ENCODE measurements around the gene CBFA2T2. TPM values are rescaled to one million over a fixed set of nuclear protein-coding genes. Genes with fewer than 3 reads are reported as not detected.

The CBFA2T2 gene
- polyA plus RNA-seq, 1 donor (not counting 4 experiments of a cell fraction or from before 2014, with no cell fraction given): 6.8 TPM

DNA sequence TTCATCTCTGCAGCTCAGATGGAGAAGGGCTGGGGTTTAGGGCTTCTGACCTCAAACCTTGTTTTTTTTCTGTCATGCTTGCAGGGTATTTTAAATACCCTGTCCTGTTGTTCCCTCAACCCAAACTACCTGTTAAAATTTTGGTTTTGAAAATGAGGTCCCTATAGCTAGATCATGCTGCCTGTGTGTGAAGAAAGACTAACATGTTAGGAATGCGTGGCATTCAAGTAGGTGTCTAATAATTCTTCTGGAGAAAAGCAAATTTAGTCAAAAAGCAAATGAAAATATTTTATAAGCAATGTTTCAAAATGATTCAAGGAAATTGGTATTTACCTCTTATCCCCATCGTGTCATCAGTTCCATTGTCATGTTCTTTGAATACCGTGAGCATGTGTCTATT lies 95.1 kb downstream of the CBFA2T2 start:
- no peak for FAIRE-seq
- dilution Hi-C loops (cut with MboI; ENCODE audit: extremely low pct_ligation_motif_present, low sequenced_read_pairs): no loop called here

DNA sequence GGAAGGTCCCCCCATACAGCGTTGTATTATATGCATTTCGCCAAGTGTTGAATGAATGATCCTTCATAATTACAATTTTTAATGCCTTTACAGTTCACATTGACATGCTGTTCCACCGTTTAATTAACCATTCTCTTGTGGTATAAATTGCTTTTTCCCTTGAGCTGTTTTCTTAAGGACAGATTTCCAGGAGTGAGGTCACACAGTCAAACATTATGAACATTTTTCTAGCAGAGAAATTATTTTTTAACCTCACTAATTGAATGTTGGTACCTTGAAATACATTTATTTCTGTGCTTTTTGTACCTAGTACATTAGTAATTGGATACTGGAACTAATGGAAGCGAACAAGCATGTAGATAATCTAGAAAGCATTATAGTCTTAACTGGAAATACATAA lies 95.5 kb downstream of the CBFA2T2 start:
- H3K4me3 ChIP-seq (ENCODE audit: control insufficient read depth in 2 of 3, extremely low read depth in 1 of 3, insufficient read depth in 2 of 3, low read depth in 1 of 3, low read length in 3 of 3): no peak overlapping the region
- no peak for TF ChIP-seq EZH2 (IDR thresholded peaks at IDR 0.05; ENCODE audit: low read length)
- TF ChIP-seq, protein P1, sequence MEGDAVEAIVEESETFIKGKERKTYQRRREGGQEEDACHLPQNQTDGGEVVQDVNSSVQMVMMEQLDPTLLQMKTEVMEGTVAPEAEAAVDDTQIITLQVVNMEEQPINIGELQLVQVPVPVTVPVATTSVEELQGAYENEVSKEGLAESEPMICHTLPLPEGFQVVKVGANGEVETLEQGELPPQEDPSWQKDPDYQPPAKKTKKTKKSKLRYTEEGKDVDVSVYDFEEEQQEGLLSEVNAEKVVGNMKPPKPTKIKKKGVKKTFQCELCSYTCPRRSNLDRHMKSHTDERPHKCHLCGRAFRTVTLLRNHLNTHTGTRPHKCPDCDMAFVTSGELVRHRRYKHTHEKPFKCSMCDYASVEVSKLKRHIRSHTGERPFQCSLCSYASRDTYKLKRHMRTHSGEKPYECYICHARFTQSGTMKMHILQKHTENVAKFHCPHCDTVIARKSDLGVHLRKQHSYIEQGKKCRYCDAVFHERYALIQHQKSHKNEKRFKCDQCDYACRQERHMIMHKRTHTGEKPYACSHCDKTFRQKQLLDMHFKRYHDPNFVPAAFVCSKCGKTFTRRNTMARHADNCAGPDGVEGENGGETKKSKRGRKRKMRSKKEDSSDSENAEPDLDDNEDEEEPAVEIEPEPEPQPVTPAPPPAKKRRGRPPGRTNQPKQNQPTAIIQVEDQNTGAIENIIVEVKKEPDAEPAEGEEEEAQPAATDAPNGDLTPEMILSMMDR (optimal IDR thresholded peaks at IDR 0.05 in 1 of 3, IDR thresholded peaks at IDR 0.05 in 1 of 3, conservative IDR thresholded peaks at IDR 0.05 in 1 of 3; ENCODE audit: extremely low read depth in 1 of 3, insufficient read depth in 2 of 3, low read length in 3 of 3): no peak
- no peak overlapping the region for H3K4me2 ChIP-seq (ENCODE audit: control insufficient read depth, extremely low read depth, insufficient read depth, low read depth, low read length)
- peaks cover 23% of the 10 kb centered on the region for H3K4me1 ChIP-seq (ENCODE audit: control insufficient read depth, extremely low read depth, insufficient read depth, low read length)
- dilution Hi-C loops (cut with MboI; ENCODE audit: extremely low pct_ligation_motif_present, low sequenced_read_pairs): no loop called here
- DNase-seq (ENCODE audit: low read depth, low spot score) (no peak), FAIRE-seq (no peak)
- no peaks in the 10 kb centered on the region for H3K36me3 ChIP-seq (ENCODE audit: control insufficient read depth in 2 of 2, extremely low read depth in 1 of 2, insufficient read depth in 2 of 2, low read length in 2 of 2)
- no peaks in the 10 kb centered on the region for H3K9me1 ChIP-seq (ENCODE audit: control insufficient read depth, extremely low read depth, insufficient read depth, low read length)
- H3K9ac ChIP-seq (ENCODE audit: control insufficient read depth, extremely low read depth, insufficient read depth, low read length): no peak overlapping the region
- H3K27ac ChIP-seq (ENCODE audit: control insufficient read depth, insufficient read depth, low read length): no peak overlapping the region
- no peaks in the 10 kb centered on the region for H3K79me2 ChIP-seq (ENCODE audit: control insufficient read depth, insufficient read depth, low read length)
- no peaks in the 10 kb centered on the region for H3K27me3 ChIP-seq (ENCODE audit: control insufficient read depth, extremely low read depth, insufficient read depth, low read length)
- H3K9me3 ChIP-seq (ENCODE audit: control insufficient read depth, low read depth, low read length): no peaks in the 10 kb centered on the region
- no peak overlapping the region for H2AFZ ChIP-seq (ENCODE audit: control insufficient read depth, low read length)
- no peaks in the 10 kb centered on the region for H4K20me1 ChIP-seq (ENCODE audit: control insufficient read depth, extremely low read depth, insufficient read depth, low read length)

More for the DNA sequence above, 95.1 kb downstream of the CBFA2T2 start:
- Histone ChIP-seq H3K27me3 (ENCODE audit: control insufficient read depth, extremely low read depth, insufficient read depth, low read length) (no peaks in the 10 kb centered on the region), H3K27ac (ENCODE audit: control insufficient read depth, insufficient read depth, low read length) (no peak overlapping the region), H4K20me1 (ENCODE audit: control insufficient read depth, extremely low read depth, insufficient read depth, low read length) (no peaks in the 10 kb centered on the region), H3K9ac (ENCODE audit: control insufficient read depth, extremely low read depth, insufficient read depth, low read length) (no peak overlapping the region), H3K9me1 (ENCODE audit: control insufficient read depth, extremely low read depth, insufficient read depth, low read length) (no peaks in the 10 kb centered on the region), H3K36me3 (ENCODE audit: control insufficient read depth in 2 of 2, extremely low read depth in 1 of 2, insufficient read depth in 2 of 2, low read length in 2 of 2) (no peaks in the 10 kb centered on the region), H3K4me3 (ENCODE audit: control insufficient read depth in 2 of 3, extremely low read depth in 1 of 3, insufficient read depth in 2 of 3, low read depth in 1 of 3, low read length in 3 of 3) (no peak overlapping the region), H3K79me2 (ENCODE audit: control insufficient read depth, insufficient read depth, low read length) (no peaks in the 10 kb centered on the region), H3K4me2 (ENCODE audit: control insufficient read depth, extremely low read depth, insufficient read depth, low read depth, low read length) (peak overlapping the region; percentile 25), H2AFZ (ENCODE audit: control insufficient read depth, low read length) (no peak overlapping the region), H3K9me3 (ENCODE audit: control insufficient read depth, low read depth, low read length) (no peaks in the 10 kb centered on the region), H3K4me1 (ENCODE audit: control insufficient read depth, extremely low read depth, insufficient read depth, low read length) (peaks cover 23% of the 10 kb centered on the region)
- no peak for DNase-seq (ENCODE audit: low read depth, low spot score)
- TF ChIP-seq, protein P1 (optimal IDR thresholded peaks at IDR 0.05 in 1 of 3, IDR thresholded peaks at IDR 0.05 in 1 of 3, conservative IDR thresholded peaks at IDR 0.05 in 1 of 3; ENCODE audit: extremely low read depth in 1 of 3, insufficient read depth in 2 of 3, low read length in 3 of 3): no peak
- TF ChIP-seq EZH2 (IDR thresholded peaks at IDR 0.05; ENCODE audit: low read length): no peak

Data from keratinocyte (primary cell).